ENCODE results near the gene DNAJB12.
"Not testable (repeated sequence)": the region's sequence is repeated elsewhere in the genome, so short reads cannot be mapped to it uniquely, and the experiment has no call there.

DNAJB12 gene

DNA sequence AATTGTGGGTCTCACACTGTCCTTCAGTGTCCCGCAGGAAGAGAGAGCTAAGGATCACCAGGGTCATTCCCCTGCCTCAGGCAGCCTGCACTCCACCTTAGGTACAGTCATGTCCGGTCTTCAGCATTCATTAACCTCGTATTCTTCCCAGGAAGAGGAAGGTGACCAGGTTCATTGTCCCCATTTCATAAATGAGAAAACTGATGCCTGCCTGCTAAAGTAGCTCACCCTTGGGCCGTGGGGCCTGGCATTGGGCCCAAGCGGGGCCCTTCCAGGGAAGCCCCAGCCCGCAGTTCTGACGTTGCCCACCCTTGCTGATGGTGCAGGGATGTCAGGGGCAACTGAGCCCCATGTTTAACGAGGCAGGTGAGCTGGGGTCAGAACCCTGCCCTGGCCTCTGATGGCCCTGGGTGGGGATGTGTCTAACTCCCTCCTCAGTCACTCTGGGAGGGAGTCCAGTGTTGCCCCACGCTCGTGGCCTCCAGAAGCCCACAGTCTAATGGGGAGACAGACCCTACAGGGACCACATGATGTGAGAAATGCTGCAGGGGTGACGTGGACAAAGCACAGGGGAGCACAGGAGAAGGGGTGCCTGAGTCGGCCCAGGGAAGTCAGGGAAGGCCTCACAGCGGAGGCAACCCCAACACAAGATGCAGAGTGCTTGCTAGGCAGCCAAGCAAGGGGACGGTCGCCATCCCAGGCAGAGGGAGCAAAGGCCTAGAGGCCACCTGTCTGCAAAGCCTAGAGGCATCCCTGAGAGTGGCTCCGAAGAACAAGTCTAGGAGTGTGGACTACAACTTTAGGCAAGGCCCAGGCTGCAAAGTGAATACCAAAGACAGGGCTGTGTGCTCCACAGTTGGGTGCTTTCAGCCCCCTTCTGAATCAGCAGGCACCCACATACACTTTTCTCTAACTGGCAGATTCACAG is 55.9 kb downstream of the DNAJB12 start:
- DNase-seq (ENCODE audit: extremely low read depth, insufficient read length), result no peak
- TF ChIP-seq, protein P1, sequence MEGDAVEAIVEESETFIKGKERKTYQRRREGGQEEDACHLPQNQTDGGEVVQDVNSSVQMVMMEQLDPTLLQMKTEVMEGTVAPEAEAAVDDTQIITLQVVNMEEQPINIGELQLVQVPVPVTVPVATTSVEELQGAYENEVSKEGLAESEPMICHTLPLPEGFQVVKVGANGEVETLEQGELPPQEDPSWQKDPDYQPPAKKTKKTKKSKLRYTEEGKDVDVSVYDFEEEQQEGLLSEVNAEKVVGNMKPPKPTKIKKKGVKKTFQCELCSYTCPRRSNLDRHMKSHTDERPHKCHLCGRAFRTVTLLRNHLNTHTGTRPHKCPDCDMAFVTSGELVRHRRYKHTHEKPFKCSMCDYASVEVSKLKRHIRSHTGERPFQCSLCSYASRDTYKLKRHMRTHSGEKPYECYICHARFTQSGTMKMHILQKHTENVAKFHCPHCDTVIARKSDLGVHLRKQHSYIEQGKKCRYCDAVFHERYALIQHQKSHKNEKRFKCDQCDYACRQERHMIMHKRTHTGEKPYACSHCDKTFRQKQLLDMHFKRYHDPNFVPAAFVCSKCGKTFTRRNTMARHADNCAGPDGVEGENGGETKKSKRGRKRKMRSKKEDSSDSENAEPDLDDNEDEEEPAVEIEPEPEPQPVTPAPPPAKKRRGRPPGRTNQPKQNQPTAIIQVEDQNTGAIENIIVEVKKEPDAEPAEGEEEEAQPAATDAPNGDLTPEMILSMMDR (IDR thresholded peaks at IDR 0.05; ENCODE audit: insufficient read depth, low read length, poor library complexity, severe bottlenecking), result no peak
- Histone ChIP-seq H3K4me3 (replicated peaks; ENCODE audit: low read depth, low read length) (no peak overlapping the region), H3K27me3 (replicated peaks; ENCODE audit: control insufficient read depth, insufficient read depth, low read length) (no peaks in the 10 kb centered on the region), H3K36me3 (ENCODE audit: control insufficient read depth, insufficient read depth, low read length) (no peaks in the 10 kb centered on the region)

DNA sequence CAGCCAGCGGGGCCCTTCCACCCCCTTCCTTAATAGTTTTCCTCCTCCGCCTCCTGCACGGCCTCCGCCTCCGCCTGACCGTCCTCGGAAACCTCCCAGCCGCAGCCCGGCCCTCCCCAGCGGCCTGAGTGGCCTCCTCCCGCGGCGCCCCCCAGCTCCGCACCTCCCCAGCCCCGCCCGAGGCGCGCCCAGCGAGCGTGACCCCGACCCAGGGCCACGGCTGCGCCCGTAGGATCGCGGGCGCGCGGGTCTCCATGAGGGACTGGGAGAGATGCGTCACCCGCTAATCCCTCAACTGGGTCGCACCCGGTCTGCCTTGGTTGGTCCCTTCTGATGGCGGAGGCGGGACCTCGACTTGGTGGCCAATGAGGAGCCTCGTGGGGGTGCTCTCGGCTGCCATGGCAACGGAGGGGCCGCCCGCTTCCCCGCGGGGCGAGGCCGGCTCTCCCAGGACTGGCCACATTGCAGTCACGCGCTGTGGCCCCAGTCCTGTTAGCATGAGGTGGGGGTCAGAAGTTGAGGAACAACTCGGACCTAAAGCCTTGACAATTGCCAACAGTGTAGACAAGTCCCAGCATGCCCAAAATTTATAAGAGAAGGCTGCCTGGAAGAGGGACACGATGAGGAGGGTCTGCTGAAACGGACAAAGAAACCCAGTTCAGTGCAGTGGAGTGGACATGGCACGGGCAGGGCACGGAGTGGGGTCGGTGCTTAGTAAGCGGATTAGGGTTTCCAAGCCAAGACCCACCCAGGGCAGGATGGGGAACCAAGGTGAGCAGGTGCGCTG is 56.7 kb downstream of the DNAJB12 start:
- TF ChIP-seq, protein P1 (IDR thresholded peaks at IDR 0.05; ENCODE audit: insufficient read depth, low read length, poor library complexity, severe bottlenecking), result no peak
- DNase-seq (ENCODE audit: extremely low read depth, insufficient read length), result peak; percentile 94
- H3K4me3 ChIP-seq (replicated peaks; ENCODE audit: low read depth, low read length), result peak overlapping the region; percentile 72
- no peaks in the 10 kb centered on the region for H3K27me3 ChIP-seq (replicated peaks; ENCODE audit: control insufficient read depth, insufficient read depth, low read length)
- H3K36me3 ChIP-seq (ENCODE audit: control insufficient read depth, insufficient read depth, low read length), result no peaks in the 10 kb centered on the region

DNA sequence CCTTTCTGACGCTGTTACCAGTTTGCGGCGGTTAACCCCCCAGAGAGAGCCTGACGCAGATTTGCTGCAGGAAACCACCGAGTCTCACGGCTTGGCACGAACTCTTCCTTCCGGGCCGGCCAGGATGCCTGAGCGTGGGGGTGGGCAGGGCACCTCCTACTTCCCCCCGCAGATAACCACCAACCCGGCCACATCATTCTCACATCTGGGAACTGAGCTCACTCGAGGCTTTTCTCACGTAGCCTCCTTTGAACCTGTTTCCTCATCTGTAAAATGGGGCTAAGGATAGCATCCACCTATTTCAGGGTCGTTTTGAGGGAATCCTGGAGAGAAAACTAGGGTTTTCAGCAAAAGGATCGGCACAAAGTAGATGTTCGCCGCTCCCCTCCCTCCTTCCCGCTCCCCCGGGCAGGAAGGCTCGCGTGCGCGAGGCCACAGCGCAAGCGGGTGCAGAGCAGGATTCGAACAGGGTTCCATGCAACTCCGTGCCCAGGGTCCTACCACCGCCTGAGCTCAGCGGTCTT is 57.4 kb downstream of the DNAJB12 start:
- H3K36me3 ChIP-seq (ENCODE audit: control insufficient read depth, insufficient read depth, low read length), result no peaks in the 10 kb centered on the region
- TF ChIP-seq, protein P1 (IDR thresholded peaks at IDR 0.05; ENCODE audit: insufficient read depth, low read length, poor library complexity, severe bottlenecking), result no peak
- H3K4me3 ChIP-seq (replicated peaks; ENCODE audit: low read depth, low read length), result peak overlapping the region; percentile 72
- peak; percentile 94 for DNase-seq (ENCODE audit: extremely low read depth, insufficient read length)
- no peaks in the 10 kb centered on the region for H3K27me3 ChIP-seq (replicated peaks; ENCODE audit: control insufficient read depth, insufficient read depth, low read length)

DNA sequence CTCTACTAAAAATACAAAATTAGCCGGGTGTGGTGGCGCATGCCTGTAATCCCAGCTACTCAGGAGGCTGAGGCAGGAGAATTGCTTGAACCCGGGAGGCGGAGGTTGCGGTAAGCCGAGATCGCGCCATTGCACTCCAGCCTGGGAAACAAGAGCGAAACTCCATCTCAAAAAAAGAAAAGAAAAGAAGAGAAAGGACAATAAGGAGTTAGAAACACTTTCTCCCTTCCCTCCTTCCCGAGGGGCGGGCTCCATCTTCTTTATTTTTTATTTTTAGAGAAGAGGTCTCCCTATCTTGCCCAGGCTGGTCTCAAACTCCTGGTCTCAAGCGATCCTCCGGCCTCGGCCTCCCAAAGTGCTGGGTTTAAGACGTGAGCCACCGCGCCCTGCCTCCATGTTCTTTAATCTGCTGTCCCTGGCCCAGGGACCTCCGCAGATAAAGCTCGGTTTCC is 57.9 kb downstream of the DNAJB12 start:
- H3K4me3 ChIP-seq (replicated peaks; ENCODE audit: low read depth, low read length), result peak overlapping the region; percentile 58
- H3K27me3 ChIP-seq (replicated peaks; ENCODE audit: control insufficient read depth, insufficient read depth, low read length); H3K36me3 ChIP-seq (ENCODE audit: control insufficient read depth, insufficient read depth, low read length); DNase-seq (ENCODE audit: extremely low read depth, insufficient read length): not testable (repeated sequence)

DNA sequence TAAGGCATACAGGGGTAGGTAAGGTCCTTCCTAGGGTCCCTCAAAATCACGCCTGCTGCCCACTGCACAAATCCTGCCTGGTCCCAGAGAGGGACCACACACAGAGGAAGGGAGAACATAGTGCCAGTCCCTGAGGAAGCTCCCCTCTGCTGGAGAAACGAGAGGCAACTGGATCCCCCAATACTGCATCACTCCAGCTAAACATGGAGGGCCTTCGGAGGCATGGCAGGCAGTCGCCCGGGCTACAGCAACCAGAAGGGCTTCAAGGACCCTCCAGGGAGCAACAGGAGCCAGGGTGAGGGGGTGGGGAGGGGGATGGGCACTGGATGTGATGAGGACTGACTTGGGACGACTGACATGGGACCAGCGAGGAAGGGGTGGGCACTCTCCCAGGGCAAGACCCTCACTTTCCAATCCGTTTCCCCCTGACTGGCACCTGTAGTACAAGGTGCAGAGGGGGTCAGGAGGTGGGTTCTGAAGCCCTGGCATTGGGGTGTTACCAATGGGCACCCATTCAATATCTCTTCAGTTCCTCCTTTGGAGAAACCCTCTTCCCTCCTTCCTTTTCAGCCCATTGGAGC is 59.3 kb downstream of the DNAJB12 start:
- no peak for DNase-seq (ENCODE audit: extremely low read depth, insufficient read length)
- Histone ChIP-seq H3K4me3 (replicated peaks; ENCODE audit: low read depth, low read length) (no peak overlapping the region), H3K27me3 (replicated peaks; ENCODE audit: control insufficient read depth, insufficient read depth, low read length) (no peaks in the 10 kb centered on the region), H3K36me3 (ENCODE audit: control insufficient read depth, insufficient read depth, low read length) (no peaks in the 10 kb centered on the region)
- TF ChIP-seq, protein P1 (IDR thresholded peaks at IDR 0.05; ENCODE audit: insufficient read depth, low read length, poor library complexity, severe bottlenecking), result no peak
